ENCODE results near the gene ZFAND2B. TPM values are rescaled to one million over a fixed set of nuclear protein-coding genes. Genes with fewer than 3 reads are reported as not detected.

The ZFAND2B gene
- total RNA-seq, 1 experiment from 2014 or later, result 31.4 TPM

GRCh38 chr2:219175486-219175885 is 31.1 kb upstream of the ZFAND2B start:
- CTCF ChIA-PET, result interaction anchor here (1.5 to 1.9 kb wide), 2 partner anchors 120 to 173 kb away, joined by 4 to 16 read pairs; no protein-coding TSS in a partner anchor
- intact Hi-C loops (cut with micrococcal nuclease), result loop anchor here (5.0 to 10.0 kb wide), 2 partner anchors 212 to 359 kb away; partner anchors contain the start of gene DNPEP

More at GRCh38 chr2:219175486-219175885, 31.1 kb upstream of the ZFAND2B start:
- Histone ChIP-seq H3K9me2 (ENCODE audit: insufficient read depth) (no peaks in the 10 kb centered on the region), H4K20me1 (ENCODE audit: insufficient read depth) (no peaks in the 10 kb centered on the region), H2AFZ (ENCODE audit: low read depth, low read length, poor library complexity, severe bottlenecking) (no peak overlapping the region), H3K4me1 (ENCODE audit: control insufficient read depth in 1 of 2, insufficient read depth in 2 of 2, low read length in 2 of 2) (peaks cover 10 to 27% of the 10 kb centered on the region in 2 experiments), H3K79me2 (ENCODE audit: insufficient read depth, low read length) (peaks cover 23% of the 10 kb centered on the region), H3K27me3 (ENCODE audit: insufficient read depth, low read length) (no peaks in the 10 kb centered on the region), H3K4me3 (replicated peaks in 1 of 2; ENCODE audit: low read depth in 1 of 2, low read length in 2 of 2) (peak overlapping the region; percentile 87 to 93), H3K9me3 (ENCODE audit: control insufficient read depth in 1 of 2, insufficient read depth in 1 of 2, low read depth in 1 of 2, low read length in 2 of 2) (no peaks in the 10 kb centered on the region), H3K4me2 (ENCODE audit: low read length) (peak overlapping the region; percentile 98), H3K9ac (ENCODE audit: low read length) (peak overlapping the region; percentile 85), H3K27ac (ENCODE audit: low read depth, low read length) (peak overlapping the region; percentile 97; the same call in 1 of the 2 replicates), H3K36me3 (ENCODE audit: control insufficient read depth in 1 of 2, insufficient read depth in 2 of 2, low read length in 2 of 2) (peaks cover 4 to 7% of the 10 kb centered on the region in 2 experiments; a peak in 2 of 4 replicates)
- no peak for ATAC-seq
- ChIA-PET POLR2A (interaction anchor here (1.3 kb wide), 1 partner anchor 31 kb away, joined by 5 read pairs; the partner anchor contains the start of gene ZFAND2B), RAD21 (ENCODE audit: low non-redundant PET in 1 of 2, low total read pairs in 2 of 2, uncharacterized antibody in 2 of 2, unreplicated experiment in 2 of 2) (interaction anchor here (0.7 to 1.6 kb wide), 3 partner anchors 18 to 43 kb away, joined by 3 to 5 read pairs (median 3); no protein-coding TSS in a partner anchor)
- BruUV-seq (replicated peaks), result no TSS peak
- no peak for DNase-seq (ENCODE audit: low read depth, low spot score)
- TF ChIP-seq SP1 (IDR thresholded peaks at IDR 0.05; ENCODE audit: low read depth) (no peak), EZH2phosphoT487 (IDR thresholded peaks at IDR 0.05; ENCODE audit: borderline replicate concordance) (no peak), JUND (IDR thresholded peaks at IDR 0.05) (no peak), ZBTB33 (IDR thresholded peaks at IDR 0.05; ENCODE audit: extremely low read depth, insufficient replicate concordance, low read length) (no peak), ELF1 (IDR thresholded peaks at IDR 0.05; ENCODE audit: borderline replicate concordance, low read depth) (no peak), ZFX (IDR thresholded peaks at IDR 0.05) (no peak), EGR1 (IDR thresholded peaks at IDR 0.05; ENCODE audit: low read depth) (no peak), CTCF (IDR thresholded peaks at IDR 0.05 in 2 of 3, conservative IDR thresholded peaks at IDR 0.05 in 1 of 3; ENCODE audit: borderline replicate concordance in 1 of 3, insufficient read depth in 1 of 3, low read depth in 2 of 3, low read length in 2 of 3) (no peak), EZH2 (IDR thresholded peaks at IDR 0.05) (no peak), CBX3 (IDR thresholded peaks at IDR 0.05; ENCODE audit: low read depth) (no peak), RAD21 (IDR thresholded peaks at IDR 0.05; ENCODE audit: low read depth) (no peak), TCF7L2 (IDR thresholded peaks at IDR 0.05; ENCODE audit: borderline replicate concordance, extremely low read depth, insufficient read depth, insufficient read length) (no peak), SIN3A (IDR thresholded peaks at IDR 0.05; ENCODE audit: low read depth) (no peak), ZNF274 (IDR thresholded peaks at IDR 0.05; ENCODE audit: low read depth, low read length) (no peak), REST (IDR thresholded peaks at IDR 0.05; ENCODE audit: low read depth) (no peak)
